C4-2B (cell line): ENCODE results near the gene ZNF281.

Experiments
- CTCF ChIP-seq: fragments of 450-650 bp; conservative IDR thresholded peaks from 2 replicates; pipeline ENCODE4 v1.5.1; 2017; ENCODE audit warnings: mild to moderate bottlenecking
- ZFX ChIP-seq: fragments of 450-650 bp; IDR thresholded peaks from 2 replicates; pipeline ENCODE4 v1.6.1; 2017

DNA sequence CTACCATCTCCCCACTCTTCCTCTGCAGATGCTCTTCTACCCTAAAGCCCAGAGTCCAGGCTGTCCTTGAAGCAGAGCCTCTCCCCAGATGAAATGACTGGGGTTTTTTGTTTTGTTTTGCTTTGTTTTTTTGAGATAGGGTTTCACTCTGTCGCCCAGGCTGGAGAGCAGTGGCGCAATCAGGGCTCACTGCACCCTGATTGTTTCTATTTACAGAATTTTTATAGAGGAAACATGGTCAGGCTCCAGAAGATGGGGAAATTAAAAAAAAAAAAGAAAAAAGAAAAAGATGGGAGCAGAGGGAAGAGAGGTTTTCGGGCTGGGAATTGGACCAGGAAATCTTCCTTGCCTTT lies 43.7 kb upstream of the ZNF281 start:
- TF ChIP-seq CTCF (no peak), ZFX (no peak)
